IMR-90 (cell line): ENCODE results near the gene AKAP13. TPM values are rescaled to one million over a fixed set of nuclear protein-coding genes. Genes with fewer than 3 reads are reported as not detected.

Source experiments
- ATAC-seq: fragments of 200-7000 bp; cut with Tn5 transposase; 2 replicates; pipeline ENCODE4 v1.9.1; 2020; ENCODE audit warnings: low read depth, mild to moderate bottlenecking, moderate library complexity
- BruUV-seq: library from RNA; stranded (reverse); fragments of 400-500 nt; replicated peaks from 2 replicates; lab custom pipeline; 2021; lab: Mats Ljungman, UMichigan
- CTCF ChIA-PET: fragments of 300-600 bp; formaldehyde crosslinking; extraction: SDS; loops from one replicate; lab custom pipeline; 2021; ENCODE audit warnings: antibody characterized with exemption; lab: Yijun Ruan, JAX
- POLR2A ChIA-PET: fragments of 300-600 bp; sonication (Branson Sonifier 250); formaldehyde crosslinking; loops from one replicate; lab custom pipeline; 2022; ENCODE audit warnings: antibody characterized with exemption; ENCODE audit not compliant: unreplicated experiment; lab: Charles Lee
- DNase-seq: peaks from one replicate; pipeline ENCODE4 v3.0.0; 2013
- H2AFZ ChIP-seq: replicated peaks from 2 replicates; pipeline ENCODE3; 2013; ENCODE audit warnings: low read length, mild to moderate bottlenecking; ENCODE audit not compliant: poor library complexity
- H2AK5ac ChIP-seq: 2 replicates; pipeline ENCODE4 v1.6.1; 2013; ENCODE audit warnings: low read depth, low read length, inconsistent platforms
- H2AK9ac ChIP-seq: replicated peaks from 2 replicates; pipeline ENCODE3; 2013; ENCODE audit warnings: mild to moderate bottlenecking, low read depth, low read length, moderate library complexity; ENCODE audit not compliant: poor library complexity
- H2BK120ac ChIP-seq: 2 replicates; pipeline ENCODE4 v1.6.1; 2013; ENCODE audit warnings: low read depth, low read length, inconsistent platforms
- H2BK15ac ChIP-seq: 3 replicates; pipeline ENCODE4 v1.6.1; 2013; ENCODE audit warnings: low read depth, low read length, inconsistent platforms
- H2BK20ac ChIP-seq: 2 replicates; pipeline ENCODE4 v1.6.1; 2013; ENCODE audit warnings: low read depth, mild to moderate bottlenecking, inconsistent platforms, low read length, moderate library complexity
- H2BK5ac ChIP-seq: 2 replicates; pipeline ENCODE4 v1.6.1; 2013; ENCODE audit warnings: mild to moderate bottlenecking, low read depth, low read length, inconsistent platforms; ENCODE audit not compliant: poor library complexity, severe bottlenecking
- H3K14ac ChIP-seq: replicated peaks from 2 replicates; pipeline ENCODE4 v1.6.1; 2013; ENCODE audit warnings: low read depth, low read length, inconsistent platforms
- H3K18ac ChIP-seq: 2 replicates; pipeline ENCODE4 v1.6.1; 2013; ENCODE audit warnings: low read depth, low read length, control low read depth
- H3K23ac ChIP-seq: 2 replicates; pipeline ENCODE4 v1.6.1; 2013; ENCODE audit warnings: low read depth, low read length, inconsistent platforms
- H3K27ac ChIP-seq: 2 replicates; pipeline ENCODE4 v1.5.1; 2013; ENCODE audit warnings: mild to moderate bottlenecking, control low read depth, low read length; ENCODE audit not compliant: insufficient read depth
- H3K27me3 ChIP-seq: 2 replicates; pipeline ENCODE4 v1.6.1; 2013; ENCODE audit warnings: low read length; ENCODE audit not compliant: control insufficient read depth, insufficient read depth
- H3K36me3 ChIP-seq: 2 replicates; pipeline ENCODE4 v1.6.1; 2013; ENCODE audit warnings: low read length, mixed read lengths; ENCODE audit not compliant: control insufficient read depth, insufficient read depth
- H3K4ac ChIP-seq: 2 replicates; pipeline ENCODE4 v1.6.1; 2013; ENCODE audit warnings: low read depth, low read length, inconsistent platforms
- H3K4me1 ChIP-seq: 2 replicates; pipeline ENCODE4 v1.6.1; 2013; ENCODE audit warnings: low read length, mixed read lengths; ENCODE audit not compliant: control insufficient read depth, insufficient read depth
- H3K4me2 ChIP-seq: 2 replicates; pipeline ENCODE4 v1.6.1; 2013; ENCODE audit warnings: low read depth, mild to moderate bottlenecking, control low read depth, low read length, moderate library complexity
- H3K4me3 ChIP-seq: 2 replicates; pipeline ENCODE4 v1.5.1; 2013; ENCODE audit warnings: low read depth, mild to moderate bottlenecking, control low read depth, low read length, moderate library complexity; ENCODE audit not compliant: insufficient read depth
- H3K56ac ChIP-seq: 2 replicates; pipeline ENCODE4 v1.6.1; 2013; ENCODE audit warnings: low read length, inconsistent platforms; ENCODE audit not compliant: insufficient read depth; ENCODE audit errors: extremely low read depth
- H3K79me1 ChIP-seq, 2 experiments: 2 replicates each; pipeline ENCODE4 v1.6.1; 2013; ENCODE audit warnings: low read length in 2 of 2, inconsistent platforms in 1 of 2, low read depth in 1 of 2
- H3K9ac ChIP-seq: 2 replicates; pipeline ENCODE4 v1.6.1; 2013; ENCODE audit warnings: low read depth, low read length, control low read depth
- H3K9me1 ChIP-seq: 2 replicates; pipeline ENCODE4 v1.6.1; 2013; ENCODE audit warnings: low read length, inconsistent platforms; ENCODE audit not compliant: insufficient read depth
- H3K9me3 ChIP-seq: 2 replicates; pipeline ENCODE4 v1.6.1; 2013; ENCODE audit warnings: low read length; ENCODE audit not compliant: control insufficient read depth, insufficient read depth
- H4K20me1 ChIP-seq: 2 replicates; pipeline ENCODE4 v1.6.1; 2013; ENCODE audit warnings: low read length, inconsistent platforms; ENCODE audit not compliant: insufficient read depth
- H4K5ac ChIP-seq: 2 replicates; pipeline ENCODE4 v1.6.1; 2013; ENCODE audit warnings: mild to moderate bottlenecking, low read depth, low read length, control low read depth
- H4K8ac ChIP-seq, 2 experiments: 2 replicates each; pipeline ENCODE4 v1.6.1; 2013; ENCODE audit warnings: low read depth in 2 of 2, low read length in 2 of 2, control low read depth in 1 of 2, inconsistent platforms in 1 of 2
- H4K91ac ChIP-seq: 2 replicates; pipeline ENCODE4 v1.6.1; 2013; ENCODE audit warnings: low read depth, low read length, inconsistent platforms; ENCODE audit not compliant: insufficient read depth
- MAZ ChIP-seq: IDR thresholded peaks from 2 replicates; pipeline ENCODE4 v1.6.1; 2012; ENCODE audit warnings: low read depth, mild to moderate bottlenecking, low read length, improper control_type of control experiment, moderate library complexity, borderline replicate concordance
- WGBS, 2 experiments: methylation state at CpG; one replicate each; pipeline versions ENCODE4 v1.1.5 to v1.1.7; 2013; ENCODE audit warnings: missing lambda C conversion rate in 2 of 2; ENCODE audit not compliant: insufficient read length in 1 of 2; ENCODE audit errors: extremely low coverage in 2 of 2; 5-methylcytosine and 5-hydroxymethylcytosine counted together
- dilution Hi-C: fragments of 300-500 bp; cut with HindIII; formaldehyde crosslinking; loops from one replicate; pipeline ENCODE4 v1.14.3; 2018; ENCODE audit warnings: low sequenced_read_pairs; ENCODE audit not compliant: unreplicated experiment
- in situ Hi-C: fragments of 300-500 bp; cut with MboI; formaldehyde crosslinking; loops from 3 replicates; pipeline ENCODE4 v1.14.3; 2019; ENCODE audit warnings: low sequenced_read_pairs, inconsistent platforms, mixed read lengths
- intact Hi-C: fragments of 100-400 bp; cut with micrococcal nuclease; formaldehyde crosslinking; loops from 2 replicates; pipeline ENCODE4 v1.10.0; 2022
- polyA plus RNA-seq, 3 experiments: library from polyadenylated mRNA; depleted of rRNA; stranded (reverse); fragments of >200 nt; gene quantifications; 2 replicates each; pipeline ENCODE4 v1.2.3, GENCODE V29; 2012; ENCODE audit warnings: low replicate concordance in 1 of 3
- total RNA-seq: library from RNA; depleted of rRNA; stranded (reverse); fragments of >200 nt; gene quantifications from 2 replicates; pipeline ENCODE4 v1.2.3, GENCODE V29; 2012

Gene AKAP13
- total and polyA plus RNA-seq, 2 of the 4 experiments (the other 2 are of a cell fraction) = 10.4 to 46.4 TPM

DNA sequence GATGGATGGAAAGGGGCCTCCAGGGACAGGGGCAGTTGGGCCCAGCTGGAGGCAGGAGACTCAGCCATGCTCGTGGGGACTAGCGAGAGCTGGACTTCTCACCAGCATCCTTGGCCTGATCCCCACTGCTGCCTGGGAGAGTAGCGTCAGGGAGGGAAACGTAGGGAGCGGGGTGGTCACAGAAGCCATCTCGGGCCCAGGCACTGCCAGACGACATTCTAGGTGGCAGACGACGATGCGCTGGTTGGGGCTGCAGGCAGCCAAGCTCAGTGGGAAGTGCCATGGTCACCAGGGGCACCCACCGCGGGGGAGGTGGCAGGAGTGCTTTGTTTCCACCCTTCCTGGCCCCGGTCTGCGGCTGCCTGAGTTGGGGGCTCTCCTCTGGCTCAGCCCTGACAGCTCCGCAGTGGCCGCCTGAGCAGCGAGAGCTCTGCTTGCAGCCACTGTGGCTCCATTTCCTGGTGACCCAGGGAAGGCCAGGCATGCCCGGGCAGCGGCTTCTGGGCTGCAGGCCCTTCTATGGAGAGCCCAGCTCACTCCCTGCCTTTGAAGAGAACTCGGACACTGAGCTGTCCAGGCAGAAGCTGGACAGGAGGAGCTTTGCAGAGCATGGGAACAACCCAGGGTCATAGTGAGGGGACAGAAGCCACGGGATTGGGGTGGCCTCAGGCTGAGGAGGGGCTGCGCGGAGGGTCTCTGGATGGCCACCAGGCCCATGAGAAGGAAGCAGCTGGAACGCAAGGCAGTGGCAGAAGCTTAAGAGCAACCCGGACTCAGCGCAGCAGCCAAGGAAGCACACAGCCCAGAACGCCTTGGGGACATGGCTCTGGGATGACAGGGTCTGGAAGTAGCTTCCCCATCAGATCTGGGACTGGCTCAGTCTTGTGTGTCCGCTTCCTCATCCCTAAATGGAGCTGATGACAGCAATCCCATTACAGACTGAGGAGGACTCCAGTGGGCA lies 383.6 kb downstream of the AKAP13 start:
- CTCF ChIA-PET = no interaction called here
- dilution Hi-C loops = no loop called here

More for the DNA sequence above, 383.6 kb downstream of the AKAP13 start:
- H4K8ac ChIP-seq = peak overlapping the region in 1 of 2 experiments; percentile 9; a peak in 1 of 4 replicates
- peaks cover 6 to 27% of the 10 kb centered on the region in 2 experiments for H3K79me1 ChIP-seq
- no peaks in the 10 kb centered on the region for H3K27me3 ChIP-seq
- ATAC-seq (no peak; the same call in 1 of the 2 replicates), DNase-seq (no peak)
- in situ Hi-C loops = no loop called here
- intact Hi-C loops = no loop called here
- BruUV-seq = no TSS peak
- no peak overlapping the region for H2BK5ac ChIP-seq
- H3K18ac ChIP-seq = peak overlapping the region; percentile 31; the same call in 1 of the 2 replicates
- no peak overlapping the region for H3K4me3 ChIP-seq
- H3K27ac ChIP-seq = no peak overlapping the region
- peak overlapping the region; percentile 21; the same call in 1 of the 2 replicates for H2BK120ac ChIP-seq
- H3K9ac ChIP-seq = no peak overlapping the region
- H2BK15ac ChIP-seq = no peak overlapping the region
- H4K20me1 ChIP-seq = peaks cover 19% of the 10 kb centered on the region; the same call in 1 of the 2 replicates
- H3K9me1 ChIP-seq = 0 out of 2 replicates have a peak, but pooled peaks cover 4% of the 10 kb centered on the region
- no peak overlapping the region; the same call in 1 of the 2 replicates for H3K4ac ChIP-seq
- H3K23ac ChIP-seq = no peak overlapping the region
- TF ChIP-seq MAZ = no peak
- H3K36me3 ChIP-seq = peaks cover 2% of the 10 kb centered on the region; the same call in 1 of the 2 replicates
- H2BK20ac ChIP-seq = no peak overlapping the region
- H4K5ac ChIP-seq = peak overlapping the region; percentile 20; the same call in 1 of the 2 replicates
- H2AK9ac ChIP-seq = peak overlapping the region; percentile 17
- 0 out of 2 replicates have a peak overlapping the region, but pooled peaks have one; percentile 6 for H4K91ac ChIP-seq
- peak overlapping the region; percentile 36 for H2AFZ ChIP-seq
- POLR2A ChIA-PET = no interaction called here
- no peaks in the 10 kb centered on the region; the same call in 1 of the 2 replicates for H3K4me1 ChIP-seq
- H3K56ac ChIP-seq = no peak overlapping the region
- H3K14ac ChIP-seq = 0 out of 2 replicates have a peak overlapping the region, but pooled peaks have one; percentile 59
- H3K9me3 ChIP-seq = no peaks in the 10 kb centered on the region
- no peak overlapping the region for H3K4me2 ChIP-seq
- WGBS, 2 experiments = 88% methylated on average over 17 of the region's 28 CpGs; no CpG with 5 or more reads in 1 of the 2 experiments
- H2AK5ac ChIP-seq = no peak overlapping the region
